GM19324 (cell line): ENCODE results near the gene EVI5.
"Not testable (repeated sequence)": the region's sequence is repeated elsewhere in the genome, so short reads cannot be mapped to it uniquely, and the experiment has no call there.

Source experiments
- ATAC-seq: cut with Tn5 transposase; IDR thresholded peaks from one replicate; pipeline ENCODE4 v1.9.1; 2021; ENCODE audit warnings: mild to moderate bottlenecking, moderate library complexity; ENCODE audit not compliant: unreplicated experiment, low FRiP score

The EVI5 gene

GRCh38 chr1:92585831-92586230, 199.1 kb downstream of the EVI5 start:
- ATAC-seq = no peak

DNA sequence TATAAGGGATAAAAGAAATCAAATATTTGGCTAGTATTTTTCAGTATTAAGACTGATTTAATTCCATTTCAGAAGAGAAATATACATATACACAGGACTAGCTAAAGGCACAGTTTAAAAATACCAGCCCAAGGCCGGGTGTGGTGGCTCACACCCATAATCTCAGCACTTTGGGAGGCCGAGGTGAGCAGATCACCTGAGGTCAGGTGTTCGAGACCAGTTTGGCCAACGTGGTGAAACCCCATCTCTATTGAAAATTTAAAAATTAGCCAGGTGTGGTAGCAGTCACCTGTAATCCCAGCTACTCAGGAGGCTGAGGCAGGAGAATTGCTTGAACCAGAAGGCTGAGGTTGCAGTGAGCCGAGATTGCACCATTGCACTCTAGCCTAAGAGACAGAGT, 200.1 kb downstream of the EVI5 start:
- ATAC-seq = not testable (repeated sequence)

- ATAC-seq = peak; percentile 51
Observed at GRCh38 chr1:92583821-92584760, 200.8 kb downstream of the EVI5 start.

- ATAC-seq = no peak
Observed at GRCh38 chr1:92577261-92577895, 207.5 kb downstream of the EVI5 start.

- ATAC-seq = no peak
Observed at GRCh38 chr1:92575123-92575522, 209.8 kb downstream of the EVI5 start.

DNA sequence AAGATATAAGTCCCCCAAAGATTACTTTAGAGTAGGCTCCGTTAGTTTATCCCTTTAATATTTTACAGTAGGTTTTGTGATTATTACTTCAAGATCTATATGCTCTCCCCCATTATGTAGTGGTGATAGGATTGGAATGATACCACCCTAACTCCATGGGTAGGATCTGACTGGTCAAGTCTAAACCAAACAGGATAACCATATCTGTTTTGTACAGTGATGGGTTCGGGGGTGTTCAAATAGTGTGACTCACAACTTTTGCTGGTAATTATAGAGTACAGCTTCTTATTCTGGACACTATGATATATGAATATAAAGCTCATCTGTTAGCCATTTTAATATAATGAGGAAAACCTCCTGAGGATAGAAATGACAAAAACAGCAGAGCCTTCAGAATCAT, 212.4 kb downstream of the EVI5 start:
- no peak for ATAC-seq

- no peak for ATAC-seq
Observed at GRCh38 chr1:92571578-92571977, 213.3 kb downstream of the EVI5 start.

DNA sequence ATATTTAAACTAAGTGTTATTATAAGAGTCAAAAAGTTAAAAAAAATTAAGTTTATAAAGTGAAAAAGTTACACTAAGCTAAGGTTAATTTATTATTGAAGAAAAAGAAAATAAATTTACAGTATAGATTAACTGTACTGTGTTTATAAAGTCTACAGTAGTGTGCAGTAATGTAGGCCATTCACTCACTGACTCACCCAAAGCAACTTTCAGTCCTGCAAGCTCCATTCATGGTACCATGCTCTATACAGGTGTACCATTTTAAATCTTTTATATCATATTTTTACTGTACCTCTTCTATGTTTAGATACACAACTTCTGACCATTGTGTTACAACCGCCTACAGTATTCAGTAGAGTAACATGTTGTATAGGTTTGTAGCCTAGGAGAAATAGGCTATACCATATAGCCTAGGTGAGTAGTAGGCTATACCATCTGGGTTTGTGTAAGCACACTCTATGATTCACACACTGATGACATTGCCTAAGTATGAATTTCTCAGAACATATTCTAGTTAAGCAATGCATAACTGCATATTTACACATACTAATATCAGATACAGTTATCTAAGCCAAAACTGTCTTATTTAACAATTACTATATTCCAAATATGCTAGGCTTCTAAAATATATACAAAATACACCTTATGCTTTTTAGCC, 217.6 kb downstream of the EVI5 start:
- no peak for ATAC-seq

DNA sequence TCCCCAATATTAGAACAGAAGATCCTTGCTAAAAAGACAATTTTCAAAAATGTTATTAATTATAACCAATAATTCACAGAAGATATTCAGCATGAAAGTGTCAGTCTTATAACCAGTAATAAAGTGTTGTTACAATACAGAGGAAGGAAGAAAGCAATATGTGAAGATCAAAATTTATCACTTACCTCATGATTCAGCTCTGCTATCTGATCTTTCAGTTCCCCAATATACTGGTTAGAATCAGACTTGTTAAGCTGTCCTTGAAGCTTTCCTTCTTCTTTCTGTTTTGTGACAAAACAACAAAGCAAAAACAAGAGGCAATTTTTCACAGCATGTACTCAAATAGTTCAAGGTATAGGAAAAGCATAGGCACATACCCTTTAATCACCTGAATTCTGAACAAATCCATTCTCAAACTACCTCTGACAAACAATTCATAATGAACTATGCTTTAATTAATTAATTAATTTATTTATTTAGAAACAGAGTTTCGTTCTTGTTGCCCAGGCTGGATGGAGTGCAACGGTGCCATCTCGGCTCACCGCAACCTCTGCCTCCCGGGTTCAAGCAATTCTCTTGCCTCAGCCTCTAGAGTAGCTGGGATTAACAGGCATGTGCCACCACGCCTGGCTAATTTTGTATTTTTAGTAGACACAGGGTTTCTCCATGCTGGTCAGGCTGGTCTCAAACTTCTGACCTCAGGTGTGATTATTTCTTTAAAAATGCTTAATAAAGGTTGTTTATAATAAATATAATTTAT, 221.3 kb downstream of the EVI5 start:
- peak; percentile 91 for ATAC-seq

GRCh38 chr1:92556350-92556749, 228.6 kb downstream of the EVI5 start:
- ATAC-seq = no peak

DNA sequence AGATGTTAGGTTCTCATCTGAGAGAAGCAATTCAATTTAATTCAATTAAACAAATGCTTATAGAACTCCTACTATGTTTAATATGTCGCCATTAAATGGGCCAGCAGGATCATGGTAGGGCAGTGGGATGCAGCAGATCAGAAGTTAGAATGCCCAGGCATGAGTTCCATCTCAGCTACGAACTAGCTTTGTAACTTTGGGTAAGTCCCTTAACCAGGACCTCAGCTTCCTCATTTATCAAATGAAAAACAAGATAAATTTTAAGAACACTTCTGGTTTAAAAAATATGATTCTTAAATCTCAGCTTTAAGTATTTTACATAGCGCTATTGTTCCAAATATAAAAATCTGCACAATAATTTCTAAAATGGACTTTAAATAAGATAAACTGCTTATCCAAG, 230.7 kb downstream of the EVI5 start:
- ATAC-seq = no peak

- ATAC-seq = no peak
Observed at GRCh38 chr1:92551916-92552315, 233.0 kb downstream of the EVI5 start.

DNA sequence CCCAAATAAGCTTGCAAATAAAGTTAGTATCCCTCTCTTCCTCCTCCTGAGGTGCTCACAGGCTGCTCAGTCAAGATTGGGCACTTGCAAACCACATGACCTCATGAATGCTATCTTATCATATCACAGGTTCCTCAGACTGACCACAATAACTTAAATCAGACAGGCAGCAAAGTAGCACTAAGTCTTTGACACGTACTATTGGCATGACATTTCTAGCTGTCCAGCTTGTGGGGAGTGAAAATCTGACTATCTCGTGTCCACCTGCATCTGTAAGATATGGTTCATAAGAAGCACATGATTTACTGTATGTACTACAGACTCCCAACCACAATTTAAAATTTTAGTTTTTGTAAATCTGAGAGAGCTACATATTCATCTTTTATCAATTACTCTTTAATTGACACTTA, 240.1 kb downstream of the EVI5 start:
- no peak for ATAC-seq

- ATAC-seq = no peak
Observed at GRCh38 chr1:92543131-92544055, 241.5 kb downstream of the EVI5 start.

DNA sequence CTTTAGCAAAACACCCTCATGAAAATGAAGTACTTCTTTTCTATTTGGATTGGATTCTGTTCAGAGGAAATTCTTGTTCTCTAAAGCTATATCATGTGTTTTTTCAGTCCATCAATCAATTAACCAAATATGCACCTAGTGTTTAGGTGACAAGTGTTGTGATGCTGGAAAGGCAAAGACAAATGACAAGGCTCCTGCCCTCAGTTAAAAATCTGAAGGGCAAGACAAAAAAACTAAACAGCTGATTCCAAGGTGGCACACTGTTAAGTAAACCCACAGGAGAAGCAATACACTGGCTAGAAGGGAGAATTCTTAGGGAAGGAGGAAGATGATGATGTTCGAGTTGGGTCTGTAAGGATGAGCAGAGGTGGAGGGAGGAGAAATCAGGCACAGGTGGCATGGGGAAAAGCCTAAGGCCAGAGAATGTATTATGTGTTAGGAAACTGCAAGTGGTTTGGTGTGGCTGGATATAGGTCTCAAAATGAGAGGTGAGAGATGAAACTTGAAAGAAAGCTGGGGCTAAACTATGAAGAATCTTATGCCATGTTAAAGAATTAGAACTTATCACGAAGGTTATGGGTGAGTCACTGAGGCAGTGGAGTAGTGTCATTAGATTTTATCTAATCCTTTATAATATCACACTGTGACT, 246.4 kb downstream of the EVI5 start:
- ATAC-seq = peak; percentile 54

- ATAC-seq = peak; percentile 76
Observed at GRCh38 chr1:92538048-92538412, 246.9 kb downstream of the EVI5 start.

DNA sequence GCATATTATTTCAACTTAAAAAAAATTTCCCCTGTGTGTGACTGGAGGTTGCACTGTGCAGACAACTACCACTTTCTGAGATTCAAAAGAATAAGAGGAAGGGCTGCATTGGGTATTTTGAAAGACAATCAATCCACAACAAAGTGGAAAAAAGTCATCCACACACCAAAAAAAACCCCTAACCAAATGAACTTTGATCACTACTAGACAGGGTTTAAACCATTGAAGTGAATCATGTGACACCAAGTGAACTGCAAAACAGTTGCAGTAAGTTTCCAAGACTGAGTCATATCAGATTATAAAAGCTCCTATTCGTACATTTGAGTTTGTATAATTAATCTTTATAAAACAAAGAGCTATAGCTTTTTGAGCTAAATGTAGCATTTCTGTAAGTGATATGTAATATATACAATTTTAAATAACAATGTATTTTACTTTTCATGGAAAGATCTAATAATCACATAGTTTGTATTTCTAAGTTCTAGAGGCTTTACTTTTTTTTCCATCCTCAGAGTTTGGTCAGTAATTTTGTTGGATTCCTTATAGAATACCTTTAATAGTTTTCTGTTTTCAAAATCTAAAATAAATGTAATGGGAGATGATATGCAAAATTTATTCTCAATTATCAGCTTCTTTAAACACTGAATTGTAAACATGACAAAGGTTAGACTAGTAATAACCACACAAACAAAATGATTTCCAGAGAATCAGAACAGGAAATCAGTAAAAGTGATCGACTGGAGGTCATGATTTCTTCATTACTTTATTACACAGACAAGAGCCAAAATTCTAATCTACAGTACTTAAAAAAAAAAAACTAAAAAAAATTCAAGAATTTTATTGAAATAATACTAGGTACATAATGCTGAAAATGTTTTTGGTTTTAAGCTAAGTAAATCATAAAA, 247.7 kb downstream of the EVI5 start:
- ATAC-seq = peak; percentile 55
